HG02678 (cell line): ENCODE results near the gene USP25.

ENCODE experiments used
- ATAC-seq: cut with Tn5 transposase; IDR thresholded peaks from one replicate; pipeline ENCODE4 v1.9.1; 2021; ENCODE audit warnings: mild to moderate bottlenecking, moderate library complexity; ENCODE audit not compliant: unreplicated experiment

USP25 gene

GRCh38 chr21:15848634-15849560, 119.1 kb downstream of the USP25 start:
- ATAC-seq = no peak

- no peak for ATAC-seq
Observed at GRCh38 chr21:15849927-15850326, 120.1 kb downstream of the USP25 start.

GRCh38 chr21:15850645-15851044, 120.9 kb downstream of the USP25 start:
- no peak for ATAC-seq

GRCh38 chr21:15852146-15852545, 122.4 kb downstream of the USP25 start:
- ATAC-seq = no peak

- ATAC-seq = no peak
Observed at GRCh38 chr21:15853126-15853525, 123.3 kb downstream of the USP25 start.

GRCh38 chr21:15856813-15857212, 127.0 kb downstream of the USP25 start:
- no peak for ATAC-seq

GRCh38 chr21:15857740-15858139, 128.0 kb downstream of the USP25 start:
- no peak for ATAC-seq

- no peak for ATAC-seq
Observed at GRCh38 chr21:15860541-15860940, 130.8 kb downstream of the USP25 start.

- ATAC-seq = no peak
Observed at GRCh38 chr21:15868940-15869339, 139.2 kb downstream of the USP25 start.

GRCh38 chr21:15870819-15871218, 141.0 kb downstream of the USP25 start:
- peak; percentile 53 for ATAC-seq

- ATAC-seq = no peak
Observed at GRCh38 chr21:15872236-15872635, 142.5 kb downstream of the USP25 start.

- ATAC-seq = no peak
Observed at GRCh38 chr21:15874615-15875014, 144.8 kb downstream of the USP25 start.

- ATAC-seq = no peak
Observed at GRCh38 chr21:15875286-15875685, 145.5 kb downstream of the USP25 start.

- ATAC-seq = no peak
Observed at GRCh38 chr21:15893902-15894301, 164.1 kb downstream of the USP25 start.

GRCh38 chr21:15894596-15894995, 164.8 kb downstream of the USP25 start:
- ATAC-seq = no peak

GRCh38 chr21:15895142-15896106, 165.6 kb downstream of the USP25 start:
- ATAC-seq = no peak

- no peak for ATAC-seq
Observed at GRCh38 chr21:15896501-15896900, 166.7 kb downstream of the USP25 start.

GRCh38 chr21:15904389-15904788, 174.6 kb downstream of the USP25 start:
- no peak for ATAC-seq

- no peak for ATAC-seq
Observed at GRCh38 chr21:15908187-15908586, 178.4 kb downstream of the USP25 start.

GRCh38 chr21:15928196-15928595, 198.4 kb downstream of the USP25 start:
- no peak for ATAC-seq

GRCh38 chr21:15928686-15929425, 199.1 kb downstream of the USP25 start:
- ATAC-seq = no peak
